Naive thymus-derived CD4-positive, alpha-beta T cell (primary cell): Measurements from ENCODE around the gene KLC4. TPM values are rescaled to one million over a fixed set of nuclear protein-coding genes. Genes with fewer than 3 reads are reported as not detected.
"Not testable (repeated sequence)": the region's sequence is repeated elsewhere in the genome, so short reads cannot be mapped to it uniquely, and the experiment has no call there.

Experiments used
- ATAC-seq: fragments of 150-1000 bp; cut with Tn5 transposase; 2 replicates; pipeline ENCODE4 v1.10.0; 2021; ENCODE audit warnings: mild to moderate bottlenecking, moderate library complexity
- CTCF ChIA-PET: fragments of 350-600 bp; sonication (Branson Sonifier 250); formaldehyde crosslinking; loops from one replicate; lab custom pipeline; 2021; ENCODE audit warnings: antibody characterized with exemption; lab: Charles Lee
- POLR2A ChIA-PET: fragments of 350-600 bp; sonication (Branson Sonifier 250); formaldehyde crosslinking; loops from one replicate; lab custom pipeline; 2021; ENCODE audit warnings: antibody characterized with exemption, inconsistent platforms; lab: Charles Lee
- DNase-seq, 9 donors: peaks; one replicate each; pipeline versions ENCODE4 v3.0.0 to v3.0.0-alpha.2; 2020 to 2022; ENCODE audit warnings: mixed read lengths in 1 of 9
- H3K27ac ChIP-seq: one replicate; pipeline ENCODE4 v1.7.0; 2013; ENCODE audit warnings: mild to moderate bottlenecking, low read depth, low read length, moderate library complexity
- H3K27me3 ChIP-seq, 2 donors: one replicate each; pipeline ENCODE4 v1.7.0; 2013; ENCODE audit warnings: low read length in 2 of 2, mild to moderate bottlenecking in 2 of 2, moderate library complexity in 2 of 2; ENCODE audit not compliant: control insufficient read depth in 2 of 2, insufficient read depth in 2 of 2
- H3K36me3 ChIP-seq, 3 experiments: 1 replicate in 2 of 3; 2 replicates in 1 of 3; pipeline ENCODE4 v1.7.0; 2013; ENCODE audit warnings: low read length in 3 of 3, mild to moderate bottlenecking in 3 of 3, moderate library complexity in 1 of 3; ENCODE audit not compliant: insufficient read depth in 3 of 3, control insufficient read depth in 2 of 3
- H3K4me1 ChIP-seq, 2 donors: one replicate each; pipeline ENCODE4 v1.7.0; 2013; ENCODE audit warnings: low read length in 2 of 2, mild to moderate bottlenecking in 2 of 2, moderate library complexity in 1 of 2; ENCODE audit not compliant: control insufficient read depth in 2 of 2, insufficient read depth in 2 of 2
- H3K4me3 ChIP-seq: 2 replicates; pipeline ENCODE4 v1.7.0; 2013; ENCODE audit warnings: mild to moderate bottlenecking, low read length
- H3K9me3 ChIP-seq, 3 experiments: 1 replicate in 2 of 3; 2 replicates in 1 of 3; pipeline ENCODE4 v1.7.0; 2013; ENCODE audit warnings: low read length in 3 of 3; ENCODE audit not compliant: control insufficient read depth in 2 of 3
- H3K27ac Mint-ChIP-seq, 9 donors: one replicate each; pipeline ENCODE4 v1.8.0; 2020 to 2022; ENCODE audit warnings: mixed read lengths in 9 of 9, mild to moderate bottlenecking in 8 of 9, moderate library complexity in 5 of 9, inconsistent platforms in 2 of 9
- H3K27me3 Mint-ChIP-seq, 5 donors: one replicate each; pipeline ENCODE4 v1.8.0; 2021 to 2022; ENCODE audit warnings: mixed read lengths in 5 of 5, mild to moderate bottlenecking in 1 of 5
- H3K36me3 Mint-ChIP-seq, 5 donors: one replicate each; pipeline ENCODE4 v1.8.0; 2020 to 2022; ENCODE audit warnings: mixed read lengths in 5 of 5, mild to moderate bottlenecking in 3 of 5, inconsistent platforms in 1 of 5
- H3K4me1 Mint-ChIP-seq, 7 donors: one replicate each; pipeline ENCODE4 v1.8.0; 2020 to 2022; ENCODE audit warnings: mixed read lengths in 7 of 7, mild to moderate bottlenecking in 3 of 7, inconsistent platforms in 1 of 7
- H3K4me3 Mint-ChIP-seq, 10 donors: one replicate each; pipeline ENCODE4 v1.8.0; 2020 to 2022; ENCODE audit warnings: mild to moderate bottlenecking in 10 of 10, mixed read lengths in 10 of 10, moderate library complexity in 6 of 10, inconsistent platforms in 2 of 10
- H3K9me3 Mint-ChIP-seq, 11 donors: one replicate each; pipeline ENCODE4 v1.8.0; 2020 to 2022; ENCODE audit warnings: mixed read lengths in 11 of 11, mild to moderate bottlenecking in 4 of 11, inconsistent platforms in 1 of 11, moderate library complexity in 1 of 11
- intact Hi-C, 2 donors: fragments of 100-400 bp; cut with micrococcal nuclease; formaldehyde crosslinking; loops; one replicate each; pipeline ENCODE4 v1.15.1; 2023
- polyA plus RNA-seq, 2 donors: library from polyadenylated mRNA; unstranded; fragments of 300-500 nt; fragmentation: Illumina TruSeq; gene quantifications; one replicate each; pipeline ENCODE4 v1.2.3, GENCODE V29; 2021
- total RNA-seq, 6 experiments: library from RNA in 5 of 6; stranded (reverse) in 5 of 6; gene quantifications; 1 replicate in 5 of 6; 2 replicates in 1 of 6; pipeline ENCODE4 v1.2.3 and lab custom pipeline; 2021 to 2026

KLC4 gene
- total and polyA plus RNA-seq, 7 experiments from 2014 or later = 11.6 to 56.9 (median 41.1) TPM

DNA sequence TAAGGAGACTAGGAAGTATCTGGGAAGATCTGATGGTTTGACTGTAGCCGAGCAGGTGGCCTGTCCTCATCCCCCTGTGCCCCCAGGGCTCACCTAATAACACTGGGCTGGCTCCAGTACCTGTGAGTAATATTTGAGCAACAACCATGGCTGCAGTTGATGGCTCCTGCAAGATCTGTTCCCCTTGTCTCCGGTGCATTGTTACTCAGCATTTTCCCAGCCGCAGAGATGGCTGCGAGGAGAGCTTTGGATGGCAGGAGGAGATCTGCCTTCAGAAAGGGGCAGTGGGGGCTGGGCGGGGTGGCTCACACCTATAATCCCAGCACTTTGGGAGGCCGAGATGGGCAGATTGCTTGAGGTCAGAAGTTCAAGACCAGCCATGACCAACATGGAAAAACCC, 55.9 kb downstream of the KLC4 start:
- H3K4me3 Mint-ChIP-seq = no peak overlapping the region
- ATAC-seq (no peak), DNase-seq (no peak)
- no peaks in the 10 kb centered on the region for H3K4me1 ChIP-seq
- H3K4me3 ChIP-seq = no peak overlapping the region
- ChIA-PET CTCF (no interaction called here), POLR2A (no interaction called here)
- peaks cover 0 to 2% (median 0%) of the 10 kb centered on the region in 7 donors for H3K4me1 Mint-ChIP-seq
- H3K9me3 Mint-ChIP-seq = no peaks in the 10 kb centered on the region
- H3K36me3 Mint-ChIP-seq = no peaks in the 10 kb centered on the region
- no peaks in the 10 kb centered on the region for H3K9me3 ChIP-seq
- H3K36me3 ChIP-seq = no peaks in the 10 kb centered on the region
- intact Hi-C loops = no loop called here
- no peak overlapping the region for H3K27ac ChIP-seq
- H3K27me3 Mint-ChIP-seq = peaks cover 0 to 2% (median 0%) of the 10 kb centered on the region in 5 donors
- H3K27ac Mint-ChIP-seq = no peak overlapping the region
- H3K27me3 ChIP-seq = no peaks in the 10 kb centered on the region

DNA sequence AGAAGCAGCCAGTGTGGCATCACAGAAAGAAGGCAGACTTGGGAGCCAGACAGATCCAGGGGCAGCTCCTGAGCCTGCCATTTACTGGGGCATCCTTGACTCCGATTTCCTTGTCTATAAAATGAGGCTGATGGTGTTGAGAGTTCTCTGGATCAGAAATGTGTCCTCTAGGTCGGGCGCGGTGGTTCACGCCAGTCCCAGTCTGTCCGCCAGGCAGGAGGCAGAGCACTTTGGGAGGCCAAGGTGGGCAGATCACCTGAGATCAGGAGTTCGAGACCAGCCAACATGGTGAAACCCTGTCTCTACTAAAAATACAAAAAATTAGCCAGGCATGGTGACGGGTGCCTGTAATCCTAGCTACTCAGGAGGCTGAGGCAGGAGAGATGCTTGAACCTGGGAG, 58.0 kb downstream of the KLC4 start:
- ATAC-seq, DNase-seq, H3K4me3 ChIP-seq, H3K4me1 ChIP-seq, POLR2A ChIA-PET, H3K9me3 Mint-ChIP-seq, H3K9me3 ChIP-seq, H3K27ac ChIP-seq, H3K27ac Mint-ChIP-seq, intact Hi-C loops, H3K36me3 Mint-ChIP-seq, CTCF ChIA-PET, H3K27me3 ChIP-seq, H3K27me3 Mint-ChIP-seq, H3K4me3 Mint-ChIP-seq, H3K4me1 Mint-ChIP-seq, H3K36me3 ChIP-seq: not testable (repeated sequence)

DNA sequence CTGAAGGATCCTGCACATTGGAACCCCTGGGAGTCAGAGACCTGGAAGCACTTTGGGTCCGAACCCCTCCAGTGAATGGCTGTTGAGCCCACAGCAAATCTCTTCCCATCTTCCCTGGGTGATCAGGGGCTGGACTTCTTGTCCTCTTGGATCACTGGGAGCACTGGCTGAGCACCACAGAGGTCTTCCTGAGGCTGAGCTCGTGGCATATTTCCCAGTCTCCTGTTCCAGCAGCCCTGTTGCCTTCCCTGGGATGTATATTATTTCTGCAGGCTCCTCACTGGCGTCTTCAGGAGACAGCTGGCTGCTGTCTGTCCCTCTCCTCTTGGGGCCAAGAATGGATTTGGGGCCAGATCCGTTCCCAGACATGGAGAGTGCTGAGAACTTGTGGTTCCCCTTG, 60.1 kb downstream of the KLC4 start:
- Histone ChIP-seq H3K4me1 (no peaks in the 10 kb centered on the region), H3K36me3 (no peaks in the 10 kb centered on the region), H3K27ac (no peak overlapping the region), H3K9me3 (no peaks in the 10 kb centered on the region), H3K4me3 (no peak overlapping the region), H3K27me3 (no peaks in the 10 kb centered on the region)
- H3K27ac Mint-ChIP-seq = no peak overlapping the region
- intact Hi-C loops = no loop called here
- POLR2A ChIA-PET = no interaction called here
- H3K4me3 Mint-ChIP-seq = no peak overlapping the region
- ATAC-seq (no peak), DNase-seq (no peak)
- peaks cover 0 to 2% (median 0%) of the 10 kb centered on the region in 7 donors for H3K4me1 Mint-ChIP-seq
- peaks cover 0 to 5% (median 0%) of the 10 kb centered on the region in 5 donors for H3K27me3 Mint-ChIP-seq
- H3K36me3 Mint-ChIP-seq = no peaks in the 10 kb centered on the region
- no peaks in the 10 kb centered on the region for H3K9me3 Mint-ChIP-seq
- CTCF ChIA-PET = no interaction called here

DNA sequence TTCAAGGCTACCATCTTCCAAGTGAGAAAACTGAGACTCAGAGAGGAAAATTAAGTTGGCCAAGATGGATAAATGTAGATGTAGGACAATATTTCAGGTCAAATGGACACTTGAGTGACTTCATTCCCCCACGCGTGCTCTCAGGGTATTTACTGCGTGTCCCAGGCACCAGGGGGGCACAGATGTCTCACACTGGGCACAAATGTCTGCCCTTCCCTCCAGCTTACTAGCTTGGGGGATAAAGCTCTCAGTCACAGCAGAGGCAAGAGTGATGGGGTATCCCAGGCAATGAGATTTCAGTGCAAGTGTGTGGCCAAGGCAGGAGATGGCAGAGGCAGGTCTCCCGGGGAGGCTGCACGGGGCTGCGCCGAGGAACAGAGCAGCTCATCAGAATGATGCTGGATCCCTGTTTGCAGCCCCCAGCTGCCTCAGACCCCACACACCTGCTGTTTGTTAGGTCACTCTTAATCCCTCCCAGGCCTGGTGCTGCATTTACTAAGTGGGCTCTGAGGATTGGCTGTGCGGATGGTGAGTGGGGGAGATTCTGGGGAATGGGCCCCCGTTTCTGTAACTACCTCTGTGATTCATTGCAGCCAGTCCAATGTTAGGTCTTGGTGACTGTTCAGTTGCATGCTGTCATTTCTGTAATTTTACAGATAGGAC, 60.8 kb downstream of the KLC4 start:
- POLR2A ChIA-PET = no interaction called here
- CTCF ChIA-PET = no interaction called here
- Histone ChIP-seq H3K4me3 (no peak overlapping the region), H3K27ac (no peak overlapping the region), H3K27me3 (no peaks in the 10 kb centered on the region), H3K4me1 (no peaks in the 10 kb centered on the region), H3K9me3 (no peaks in the 10 kb centered on the region), H3K36me3 (no peaks in the 10 kb centered on the region)
- H3K9me3 Mint-ChIP-seq = no peaks in the 10 kb centered on the region
- H3K27me3 Mint-ChIP-seq = peaks cover 0 to 5% (median 0%) of the 10 kb centered on the region in 5 donors
- DNase-seq (no peak), ATAC-seq (no peak)
- H3K4me1 Mint-ChIP-seq = peaks cover 0 to 2% (median 0%) of the 10 kb centered on the region in 7 donors
- intact Hi-C loops = no loop called here
- no peaks in the 10 kb centered on the region for H3K36me3 Mint-ChIP-seq
- H3K4me3 Mint-ChIP-seq = no peak overlapping the region
- H3K27ac Mint-ChIP-seq = no peak overlapping the region

DNA sequence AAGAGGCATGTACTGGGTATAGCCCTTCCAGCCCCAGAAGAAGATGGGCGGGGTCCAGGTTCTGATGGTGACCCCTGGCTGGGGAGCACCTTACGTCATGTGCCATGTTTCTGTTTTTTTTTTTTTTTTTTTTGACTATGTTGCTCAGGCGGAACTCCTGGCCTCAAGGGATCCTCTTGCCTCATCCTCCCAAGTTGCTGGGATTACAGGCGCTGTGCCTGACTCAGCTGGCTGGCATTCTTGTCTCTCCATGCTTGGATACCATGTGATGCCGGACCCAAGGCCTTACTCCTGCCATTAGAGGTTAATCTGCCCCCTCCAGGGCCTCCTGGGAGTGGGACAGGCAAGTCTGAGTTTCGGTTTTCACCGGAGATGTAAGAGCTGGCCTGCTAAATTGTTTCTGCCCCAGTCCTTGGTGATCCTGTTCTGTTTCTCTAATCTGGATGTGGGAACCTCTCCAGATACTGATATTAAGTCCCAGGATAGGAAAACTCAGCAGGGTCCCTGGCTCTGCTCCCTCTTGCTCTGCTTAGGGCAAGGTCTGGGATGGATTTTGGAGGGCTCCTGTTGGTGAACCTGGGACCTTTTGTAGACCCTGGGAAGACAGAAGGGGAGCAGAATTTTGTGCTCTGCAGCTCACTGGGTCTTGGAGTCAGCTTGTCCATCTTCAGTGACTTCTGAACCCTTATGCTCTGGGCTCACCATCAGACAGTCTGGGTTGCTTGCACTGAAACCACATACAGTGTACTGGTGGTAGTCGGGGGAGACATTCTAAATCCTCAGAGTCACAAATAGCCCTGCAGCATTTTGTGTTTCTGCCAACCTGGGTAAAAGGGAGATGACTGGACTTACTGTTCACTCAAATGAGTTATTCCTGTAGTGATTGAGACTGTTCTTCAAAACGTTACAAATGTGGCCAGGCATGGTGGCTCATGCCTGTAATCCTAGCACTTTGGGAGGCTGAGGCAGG, 61.8 kb downstream of the KLC4 start:
- no peaks in the 10 kb centered on the region for H3K36me3 ChIP-seq
- H3K4me3 ChIP-seq = no peak overlapping the region
- DNase-seq (no peak), ATAC-seq (no peak)
- peaks cover 0 to 2% (median 0%) of the 10 kb centered on the region in 7 donors for H3K4me1 Mint-ChIP-seq
- no peak overlapping the region for H3K27ac Mint-ChIP-seq
- ChIA-PET POLR2A (no interaction called here), CTCF (no interaction called here)
- no peaks in the 10 kb centered on the region for H3K36me3 Mint-ChIP-seq
- no peaks in the 10 kb centered on the region for H3K9me3 ChIP-seq
- no peak overlapping the region for H3K27ac ChIP-seq
- no peaks in the 10 kb centered on the region for H3K27me3 ChIP-seq
- peaks cover 0 to 5% (median 0%) of the 10 kb centered on the region in 5 donors for H3K27me3 Mint-ChIP-seq
- no peaks in the 10 kb centered on the region for H3K9me3 Mint-ChIP-seq
- H3K4me3 Mint-ChIP-seq = no peak overlapping the region
- intact Hi-C loops = no loop called here
- H3K4me1 ChIP-seq = no peaks in the 10 kb centered on the region

DNA sequence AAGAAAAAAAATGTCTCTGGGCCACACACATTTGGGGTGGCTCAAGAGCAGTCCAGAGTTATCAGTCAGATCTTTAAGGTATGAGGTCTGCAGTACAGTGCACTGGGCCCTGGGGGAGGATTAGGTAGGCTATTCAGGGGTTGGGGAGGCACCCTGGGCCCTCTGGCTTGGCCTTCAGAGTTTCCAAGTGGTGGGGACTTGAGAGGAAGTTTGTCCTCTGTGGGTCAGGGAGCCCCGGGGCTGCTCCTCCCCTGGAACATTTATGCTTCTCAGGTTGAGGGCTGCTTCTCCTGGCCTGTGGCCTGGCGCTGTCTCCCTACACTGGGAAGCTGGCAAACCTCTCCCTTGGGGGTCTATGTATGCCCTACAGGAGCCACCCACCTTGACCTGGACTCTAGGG, 62.7 kb downstream of the KLC4 start:
- no peak overlapping the region for H3K27ac ChIP-seq
- H3K36me3 Mint-ChIP-seq = no peaks in the 10 kb centered on the region
- no peaks in the 10 kb centered on the region for H3K36me3 ChIP-seq
- no peak overlapping the region for H3K4me3 Mint-ChIP-seq
- intact Hi-C loops = no loop called here
- H3K27me3 Mint-ChIP-seq = peaks cover 0 to 5% (median 0%) of the 10 kb centered on the region in 5 donors
- H3K4me3 ChIP-seq = no peak overlapping the region
- no peaks in the 10 kb centered on the region for H3K27me3 ChIP-seq
- ATAC-seq (no peak), DNase-seq (no peak)
- no peak overlapping the region for H3K27ac Mint-ChIP-seq
- H3K9me3 Mint-ChIP-seq = no peaks in the 10 kb centered on the region
- no peaks in the 10 kb centered on the region for H3K4me1 ChIP-seq
- no peaks in the 10 kb centered on the region for H3K9me3 ChIP-seq
- ChIA-PET CTCF (no interaction called here), POLR2A (no interaction called here)
- no peaks in the 10 kb centered on the region for H3K4me1 Mint-ChIP-seq
